GM12872 (cell line): Measurements from ENCODE around the gene RFK.
A peak's percentile ranks its signal among the peaks of the same experiment; 100 is the strongest.

Source experiments
- CTCF ChIP-seq: IDR thresholded peaks from 3 replicates; pipeline ENCODE4 v1.5.1; 2011; ENCODE audit warnings: low read depth, mild to moderate bottlenecking, low read length, moderate library complexity; ENCODE audit not compliant: insufficient read depth

RFK gene

DNA sequence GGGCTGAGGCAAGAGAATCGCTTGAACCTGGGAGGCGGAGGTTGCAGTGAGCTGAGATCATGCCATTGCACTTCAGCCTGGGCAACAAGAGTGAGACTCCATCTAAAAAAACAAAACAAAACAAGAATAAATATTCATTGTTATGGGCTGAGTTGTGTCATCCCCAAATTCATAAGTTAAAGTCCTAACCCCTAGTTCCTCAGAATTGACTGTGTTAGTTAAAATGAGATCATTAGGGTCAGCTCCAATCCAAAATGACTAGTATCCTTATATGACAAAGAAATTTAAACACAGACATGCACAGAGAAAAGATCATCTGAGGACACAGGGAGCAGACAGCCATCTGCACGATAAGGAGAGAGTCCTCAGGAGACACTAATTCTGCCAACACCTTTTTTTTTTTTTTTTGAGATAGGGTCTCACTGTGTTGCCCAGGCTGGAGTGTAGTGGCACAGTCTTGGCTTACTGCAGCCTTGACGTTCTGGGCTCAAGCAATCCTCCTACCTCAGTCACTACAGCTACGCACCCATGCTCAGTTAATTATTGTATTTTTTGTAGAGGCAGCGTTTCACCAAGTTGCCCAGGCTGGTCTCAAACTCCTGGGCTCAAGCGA is 32.7 kb upstream of the RFK start:
- TF ChIP-seq CTCF = no peak

GRCh38 chr9:76425677-76426453 is 31.6 kb upstream of the RFK start:
- TF ChIP-seq CTCF = no peak

GRCh38 chr9:76424491-76424890 is 30.3 kb upstream of the RFK start:
- no peak for TF ChIP-seq CTCF

- no peak for TF ChIP-seq CTCF
Measured at GRCh38 chr9:76423216-76424177, 29.3 kb upstream of the RFK start.

- TF ChIP-seq CTCF = peak; percentile 64
Measured at GRCh38 chr9:76419782-76420380, 25.7 kb upstream of the RFK start.

- no peak for TF ChIP-seq CTCF
Measured at GRCh38 chr9:76417394-76417793, 23.2 kb upstream of the RFK start.

GRCh38 chr9:76415731-76416130 is 21.5 kb upstream of the RFK start:
- TF ChIP-seq CTCF = no peak
